Mucosa of rectum (tissue), 2 donors: ENCODE measurements around the gene TMA7.

ENCODE experiments used
- H3K27ac ChIP-seq, 2 donors: one replicate each; pipeline ENCODE4 v1.7.0; 2013; ENCODE audit warnings: inconsistent platforms in 2 of 2, low read depth in 2 of 2, low read length in 2 of 2
- H3K27me3 ChIP-seq, 2 donors: one replicate each; pipeline ENCODE4 v1.7.0; 2013; ENCODE audit warnings: low read length in 2 of 2; ENCODE audit not compliant: control insufficient read depth in 2 of 2, insufficient read depth in 2 of 2
- H3K36me3 ChIP-seq, 2 donors: one replicate each; pipeline ENCODE4 v1.7.0; 2013; ENCODE audit warnings: low read length in 2 of 2; ENCODE audit not compliant: control insufficient read depth in 2 of 2, insufficient read depth in 2 of 2
- H3K4me1 ChIP-seq, 2 donors: one replicate each; pipeline ENCODE4 v1.7.0; 2013; ENCODE audit warnings: low read length in 2 of 2, mild to moderate bottlenecking in 1 of 2; ENCODE audit not compliant: control insufficient read depth in 2 of 2, insufficient read depth in 2 of 2
- H3K4me3 ChIP-seq, 2 donors: one replicate each; pipeline ENCODE4 v1.7.0; 2013; ENCODE audit warnings: low read length in 2 of 2
- H3K9ac ChIP-seq, 2 donors: one replicate each; pipeline ENCODE4 v1.7.0; 2013; ENCODE audit warnings: low read length in 2 of 2, low read depth in 1 of 2, mild to moderate bottlenecking in 1 of 2
- H3K9me3 ChIP-seq, 2 donors: one replicate each; pipeline ENCODE4 v1.7.0; 2013; ENCODE audit warnings: low read length in 2 of 2; ENCODE audit not compliant: control insufficient read depth in 2 of 2
- donor health status: healthy.
- donor health status: Normal muscosa, but diverticular disease.

Gene TMA7

GRCh38 chr3:48435774-48436476 lies 4.1 kb upstream of the TMA7 start:
- Histone ChIP-seq H3K9me3 (no peaks in the 10 kb centered on the region), H3K4me3 (no peak overlapping the region), H3K36me3 (peaks cover 0 to 4% of the 10 kb centered on the region in 2 donors), H3K27ac (peak overlapping the region in 1 of 2 donors; percentile 20), H3K4me1 (peaks cover 34 to 38% of the 10 kb centered on the region in 2 donors), H3K27me3 (no peaks in the 10 kb centered on the region), H3K9ac (no peak overlapping the region)

- Histone ChIP-seq H3K36me3 (peaks cover 0 to 4% of the 10 kb centered on the region in 2 donors), H3K9ac (no peak overlapping the region), H3K4me1 (peaks cover 37% of the 10 kb centered on the region in 2 donors), H3K4me3 (no peak overlapping the region), H3K27me3 (no peaks in the 10 kb centered on the region), H3K27ac (no peak overlapping the region), H3K9me3 (no peaks in the 10 kb centered on the region)
Observed at GRCh38 chr3:48436477-48436787, 3.6 kb upstream of the TMA7 start.

GRCh38 chr3:48436855-48437254 lies 3.2 kb upstream of the TMA7 start:
- peaks cover 0 to 9% of the 10 kb centered on the region in 2 donors for H3K36me3 ChIP-seq
- H3K4me1 ChIP-seq, result peaks cover 41% of the 10 kb centered on the region in 2 donors
- H3K27ac ChIP-seq, result no peak overlapping the region
- H3K4me3 ChIP-seq, result no peak overlapping the region
- H3K27me3 ChIP-seq, result no peaks in the 10 kb centered on the region
- no peaks in the 10 kb centered on the region for H3K9me3 ChIP-seq
- H3K9ac ChIP-seq, result no peak overlapping the region

GRCh38 chr3:48437812-48438211 lies 2.2 kb upstream of the TMA7 start:
- Histone ChIP-seq H3K9ac (no peak overlapping the region), H3K4me3 (no peak overlapping the region), H3K27ac (no peak overlapping the region), H3K36me3 (peaks cover 2 to 9% of the 10 kb centered on the region in 2 donors), H3K9me3 (no peaks in the 10 kb centered on the region), H3K27me3 (no peaks in the 10 kb centered on the region), H3K4me1 (peaks cover 37 to 41% of the 10 kb centered on the region in 2 donors)

GRCh38 chr3:48440590-48440958 lies 517 bp downstream of the TMA7 start:
- Histone ChIP-seq H3K4me1 (peaks cover 13 to 16% of the 10 kb centered on the region in 2 donors), H3K27me3 (no peaks in the 10 kb centered on the region), H3K9ac (peak overlapping the region; percentile 88 to 92)

GRCh38 chr3:48441940-48442339 lies 1.9 kb downstream of the TMA7 start:
- Histone ChIP-seq H3K36me3 (peaks cover 5 to 19% of the 10 kb centered on the region in 2 donors), H3K9ac (no peak overlapping the region), H3K4me3 (no peak overlapping the region)

More at GRCh38 chr3:48440590-48440958, 517 bp downstream of the TMA7 start:
- peak overlapping the region; percentile 80 to 98 for H3K4me3 ChIP-seq
- no peaks in the 10 kb centered on the region for H3K9me3 ChIP-seq
- H3K27ac ChIP-seq, result peak overlapping the region; percentile 94 to 96
- peaks cover 5 to 19% of the 10 kb centered on the region in 2 donors for H3K36me3 ChIP-seq

GRCh38 chr3:48445277-48445882 lies 5.3 kb downstream of the TMA7 start:
- Histone ChIP-seq H3K4me1 (peaks cover 23% of the 10 kb centered on the region in 2 donors), H3K27ac (peak overlapping the region in 1 of 2 donors; percentile 91), H3K4me3 (peak overlapping the region in 1 of 2 donors; percentile 96), H3K27me3 (no peaks in the 10 kb centered on the region), H3K9me3 (no peaks in the 10 kb centered on the region), H3K9ac (no peak overlapping the region), H3K36me3 (peaks cover 5 to 19% of the 10 kb centered on the region in 2 donors)

More at GRCh38 chr3:48441940-48442339, 1.9 kb downstream of the TMA7 start:
- no peaks in the 10 kb centered on the region for H3K9me3 ChIP-seq
- peaks cover 19 to 21% of the 10 kb centered on the region in 2 donors for H3K4me1 ChIP-seq
- H3K27me3 ChIP-seq, result no peaks in the 10 kb centered on the region
- H3K27ac ChIP-seq, result no peak overlapping the region

GRCh38 chr3:48446043-48446424 lies 6.0 kb downstream of the TMA7 start:
- Histone ChIP-seq H3K36me3 (peaks cover 5 to 19% of the 10 kb centered on the region in 2 donors), H3K4me1 (peaks cover 23% of the 10 kb centered on the region in 2 donors), H3K27ac (peak overlapping the region; percentile 85 to 91)

GRCh38 chr3:48446425-48447193 lies 6.6 kb downstream of the TMA7 start, which contains the start of gene ATRIP:
Gene ATRIP (plus strand): TSS chr3:48446737. CDS start chr3:48446846, 109 bp downstream.
- Histone ChIP-seq H3K4me3 (peak within 1 kb of the TSS; percentile 87 to 96), H3K27me3 (no peaks in the 10 kb centered on the region), H3K27ac (peak within 1 kb of the TSS; percentile 85 to 91), H3K36me3 (peaks cover 5 to 18% of the 10 kb centered on the region in 2 donors), H3K4me1 (peaks cover 18 to 19% of the 10 kb centered on the region in 2 donors), H3K9me3 (no peaks in the 10 kb centered on the region), H3K9ac (peak within 1 kb of the TSS; percentile 89 to 95)

More at GRCh38 chr3:48446043-48446424, 6.0 kb downstream of the TMA7 start:
- Histone ChIP-seq H3K27me3 (no peaks in the 10 kb centered on the region), H3K9ac (peak overlapping the region; percentile 89 to 95), H3K4me3 (peak overlapping the region; percentile 87 to 96), H3K9me3 (no peaks in the 10 kb centered on the region)

- H3K4me3 ChIP-seq, result no peak overlapping the region
- H3K27ac ChIP-seq, result no peak overlapping the region
- no peaks in the 10 kb centered on the region for H3K27me3 ChIP-seq
- H3K4me1 ChIP-seq, result peaks cover 8 to 10% of the 10 kb centered on the region in 2 donors
- H3K36me3 ChIP-seq, result peaks cover 8 to 12% of the 10 kb centered on the region in 2 donors
- no peak overlapping the region for H3K9ac ChIP-seq
- no peaks in the 10 kb centered on the region for H3K9me3 ChIP-seq
Observed at GRCh38 chr3:48451270-48451669, 11.2 kb downstream of the TMA7 start.
